HG02571 (cell line): ENCODE results near the gene PRKCB.
A peak's percentile ranks its signal among the peaks of the same experiment; 100 is the strongest.

Experiments used
- ATAC-seq: cut with Tn5 transposase; IDR thresholded peaks from one replicate; pipeline ENCODE4 v1.9.1; 2021; ENCODE audit warnings: mild to moderate bottlenecking, moderate library complexity; ENCODE audit not compliant: unreplicated experiment

The PRKCB gene

GRCh38 chr16:23863511-23864422 lies 28.0 kb downstream of the PRKCB start:
- ATAC-seq = peak; percentile 63

- no peak for ATAC-seq
Measured at GRCh38 chr16:23865853-23866252, 30.1 kb downstream of the PRKCB start.

GRCh38 chr16:23866621-23867020 lies 30.8 kb downstream of the PRKCB start:
- ATAC-seq = no peak

- ATAC-seq = no peak
Measured at GRCh38 chr16:23867566-23867965, 31.8 kb downstream of the PRKCB start.

GRCh38 chr16:23868136-23868535 lies 32.4 kb downstream of the PRKCB start:
- ATAC-seq = no peak

GRCh38 chr16:23869052-23869451 lies 33.3 kb downstream of the PRKCB start:
- no peak for ATAC-seq

GRCh38 chr16:23871924-23872323 lies 36.1 kb downstream of the PRKCB start:
- ATAC-seq = no peak

GRCh38 chr16:23874613-23875294 lies 39.0 kb downstream of the PRKCB start:
- no peak for ATAC-seq

- no peak for ATAC-seq
Measured at GRCh38 chr16:23876256-23876896, 40.6 kb downstream of the PRKCB start.

- ATAC-seq = no peak
Measured at GRCh38 chr16:23877107-23878070, 41.6 kb downstream of the PRKCB start.

- ATAC-seq = no peak
Measured at GRCh38 chr16:23879735-23880373, 44.1 kb downstream of the PRKCB start.

GRCh38 chr16:23889189-23889588 lies 53.4 kb downstream of the PRKCB start:
- no peak for ATAC-seq

GRCh38 chr16:23893986-23894385 lies 58.2 kb downstream of the PRKCB start:
- no peak for ATAC-seq

- no peak for ATAC-seq
Measured at GRCh38 chr16:23895052-23895451, 59.3 kb downstream of the PRKCB start.

GRCh38 chr16:23896832-23897821 lies 61.3 kb downstream of the PRKCB start:
- ATAC-seq = no peak

- no peak for ATAC-seq
Measured at GRCh38 chr16:23898682-23899430, 63.1 kb downstream of the PRKCB start.

GRCh38 chr16:23899869-23900268 lies 64.1 kb downstream of the PRKCB start:
- no peak for ATAC-seq
